ENCODE measurements around the gene RORC. TPM values are rescaled to one million over a fixed set of nuclear protein-coding genes. Genes with fewer than 3 reads are reported as not detected.
"Not testable (repeated sequence)": the region's sequence is repeated elsewhere in the genome, so short reads cannot be mapped to it uniquely, and the experiment has no call there.

The RORC gene
- total RNA-seq, 1 donor from 2014 or later: not detected

DNA sequence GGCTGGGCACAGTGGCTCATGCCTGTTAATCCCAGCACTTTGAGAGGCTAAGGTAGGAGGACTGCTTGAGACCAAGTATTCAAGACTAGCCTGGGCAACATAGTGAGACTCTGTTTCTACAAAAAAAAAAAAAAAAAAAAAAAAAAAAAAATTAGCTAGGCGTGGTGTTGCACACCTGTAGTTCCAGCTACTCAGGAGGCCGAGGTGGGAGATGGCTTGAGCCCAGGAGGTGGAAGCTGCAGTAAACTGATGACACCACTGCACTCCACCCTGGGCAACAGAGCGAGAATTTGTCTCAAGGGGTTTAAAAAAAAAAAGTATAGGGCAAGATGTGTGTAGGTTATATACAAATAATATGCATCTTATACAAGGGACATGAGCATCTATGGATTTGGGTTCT lies 43.9 kb downstream of the RORC start:
- H3K79me2 ChIP-seq (ENCODE audit: insufficient read depth, low read length): no peaks in the 10 kb centered on the region
- Mint-ChIP-seq H3K27ac (ENCODE audit: unreplicated experiment) (no peak overlapping the region), H3K9me3 (ENCODE audit: unreplicated experiment) (no peaks in the 10 kb centered on the region), H3K36me3 (ENCODE audit: low read depth, unreplicated experiment) (no peaks in the 10 kb centered on the region), H3K27me3 (ENCODE audit: low read depth, unreplicated experiment) (no peaks in the 10 kb centered on the region), H3K4me1 (ENCODE audit: low read depth, unreplicated experiment) (no peaks in the 10 kb centered on the region), H3K4me3 (ENCODE audit: unreplicated experiment) (no peak overlapping the region)
- H4K20me1 ChIP-seq (ENCODE audit: insufficient read depth, low read length): no peaks in the 10 kb centered on the region
- TF ChIP-seq, protein P1, sequence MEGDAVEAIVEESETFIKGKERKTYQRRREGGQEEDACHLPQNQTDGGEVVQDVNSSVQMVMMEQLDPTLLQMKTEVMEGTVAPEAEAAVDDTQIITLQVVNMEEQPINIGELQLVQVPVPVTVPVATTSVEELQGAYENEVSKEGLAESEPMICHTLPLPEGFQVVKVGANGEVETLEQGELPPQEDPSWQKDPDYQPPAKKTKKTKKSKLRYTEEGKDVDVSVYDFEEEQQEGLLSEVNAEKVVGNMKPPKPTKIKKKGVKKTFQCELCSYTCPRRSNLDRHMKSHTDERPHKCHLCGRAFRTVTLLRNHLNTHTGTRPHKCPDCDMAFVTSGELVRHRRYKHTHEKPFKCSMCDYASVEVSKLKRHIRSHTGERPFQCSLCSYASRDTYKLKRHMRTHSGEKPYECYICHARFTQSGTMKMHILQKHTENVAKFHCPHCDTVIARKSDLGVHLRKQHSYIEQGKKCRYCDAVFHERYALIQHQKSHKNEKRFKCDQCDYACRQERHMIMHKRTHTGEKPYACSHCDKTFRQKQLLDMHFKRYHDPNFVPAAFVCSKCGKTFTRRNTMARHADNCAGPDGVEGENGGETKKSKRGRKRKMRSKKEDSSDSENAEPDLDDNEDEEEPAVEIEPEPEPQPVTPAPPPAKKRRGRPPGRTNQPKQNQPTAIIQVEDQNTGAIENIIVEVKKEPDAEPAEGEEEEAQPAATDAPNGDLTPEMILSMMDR (IDR thresholded peaks at IDR 0.05; ENCODE audit: insufficient read depth, low read depth, low read length): no peak
- no peak for TF ChIP-seq EZH2 (IDR thresholded peaks at IDR 0.05; ENCODE audit: insufficient read depth, low read length)
- no peak overlapping the region for H3K4me2 ChIP-seq (ENCODE audit: low read length)
- H3K36me3 ChIP-seq (ENCODE audit: insufficient read depth, low read length): no peaks in the 10 kb centered on the region
- no peak for FAIRE-seq
- H3K27ac ChIP-seq (ENCODE audit: low read depth, low read length): no peak overlapping the region
- peaks cover 6% of the 10 kb centered on the region for H3K4me1 ChIP-seq (ENCODE audit: insufficient read depth, low read length)
- no peak overlapping the region for H2AFZ ChIP-seq (ENCODE audit: low read depth, low read length)
- H3K4me3 ChIP-seq (ENCODE audit: insufficient read depth, low read depth, low read length): no peak overlapping the region
- H3K9ac ChIP-seq (ENCODE audit: low read length): no peak overlapping the region
- peaks cover 12% of the 10 kb centered on the region for H3K27me3 ChIP-seq (ENCODE audit: insufficient read depth, low read length)
- no peak for DNase-seq (ENCODE audit: low read depth)
- H3K9me3 ChIP-seq (ENCODE audit: insufficient read depth, low read depth, low read length): no peaks in the 10 kb centered on the region

DNA sequence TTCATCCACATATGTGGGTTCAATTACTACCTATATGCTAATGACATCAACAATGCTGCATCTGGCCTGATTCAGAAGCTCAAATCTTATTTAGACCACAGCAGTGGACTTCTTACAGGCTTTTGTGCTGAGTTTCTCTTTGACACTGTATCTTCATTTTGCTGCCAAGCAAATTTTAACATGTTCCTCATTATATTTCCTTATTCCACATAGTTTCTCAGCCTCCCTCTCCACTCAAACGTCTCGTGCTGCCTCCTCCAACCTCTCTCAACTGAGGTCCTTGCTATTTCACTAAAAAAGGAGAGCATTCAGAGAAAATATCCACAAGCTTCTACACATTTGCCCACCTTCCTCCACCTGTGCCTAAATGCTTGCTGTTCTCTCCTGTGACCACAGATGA lies 47.8 kb downstream of the RORC start:
- DNase-seq (ENCODE audit: low read depth) (no peak), FAIRE-seq (no peak)
- Histone ChIP-seq H3K4me3 (ENCODE audit: insufficient read depth, low read depth, low read length) (no peak overlapping the region), H4K20me1 (ENCODE audit: insufficient read depth, low read length) (no peaks in the 10 kb centered on the region), H3K9me3 (ENCODE audit: insufficient read depth, low read depth, low read length) (no peaks in the 10 kb centered on the region), H2AFZ (ENCODE audit: low read depth, low read length) (no peak overlapping the region), H3K79me2 (ENCODE audit: insufficient read depth, low read length) (no peaks in the 10 kb centered on the region), H3K9ac (ENCODE audit: low read length) (no peak overlapping the region), H3K4me1 (ENCODE audit: insufficient read depth, low read length) (no peaks in the 10 kb centered on the region), H3K27ac (ENCODE audit: low read depth, low read length) (no peak overlapping the region), H3K4me2 (ENCODE audit: low read length) (no peak overlapping the region), H3K27me3 (ENCODE audit: insufficient read depth, low read length) (peaks cover 12% of the 10 kb centered on the region), H3K36me3 (ENCODE audit: insufficient read depth, low read length) (no peaks in the 10 kb centered on the region)
- Mint-ChIP-seq H3K4me1 (ENCODE audit: low read depth, unreplicated experiment) (no peaks in the 10 kb centered on the region), H3K27me3 (ENCODE audit: low read depth, unreplicated experiment) (no peaks in the 10 kb centered on the region), H3K27ac (ENCODE audit: unreplicated experiment) (no peak overlapping the region), H3K4me3 (ENCODE audit: unreplicated experiment) (no peak overlapping the region), H3K9me3 (ENCODE audit: unreplicated experiment) (no peaks in the 10 kb centered on the region), H3K36me3 (ENCODE audit: low read depth, unreplicated experiment) (peaks cover 5% of the 10 kb centered on the region)
- TF ChIP-seq, protein P1 (IDR thresholded peaks at IDR 0.05; ENCODE audit: insufficient read depth, low read depth, low read length): no peak
- TF ChIP-seq EZH2 (IDR thresholded peaks at IDR 0.05; ENCODE audit: insufficient read depth, low read length): no peak

- H4K20me1 ChIP-seq (ENCODE audit: insufficient read depth, low read length): no peaks in the 10 kb centered on the region
- H2AFZ ChIP-seq (ENCODE audit: low read depth, low read length): no peak overlapping the region
- no peak overlapping the region for H3K4me3 ChIP-seq (ENCODE audit: insufficient read depth, low read depth, low read length)
- Mint-ChIP-seq H3K27me3 (ENCODE audit: low read depth, unreplicated experiment) (no peaks in the 10 kb centered on the region), H3K36me3 (ENCODE audit: low read depth, unreplicated experiment) (peaks cover 5% of the 10 kb centered on the region), H3K4me3 (ENCODE audit: unreplicated experiment) (no peak overlapping the region), H3K27ac (ENCODE audit: unreplicated experiment) (no peak overlapping the region), H3K4me1 (ENCODE audit: low read depth, unreplicated experiment) (no peaks in the 10 kb centered on the region), H3K9me3 (ENCODE audit: unreplicated experiment) (no peaks in the 10 kb centered on the region)
- no peak overlapping the region for H3K27ac ChIP-seq (ENCODE audit: low read depth, low read length)
- no peak overlapping the region for H3K4me2 ChIP-seq (ENCODE audit: low read length)
- no peak overlapping the region for H3K9ac ChIP-seq (ENCODE audit: low read length)
- no peak for DNase-seq (ENCODE audit: low read depth)
- no peaks in the 10 kb centered on the region for H3K36me3 ChIP-seq (ENCODE audit: insufficient read depth, low read length)
- no peaks in the 10 kb centered on the region for H3K9me3 ChIP-seq (ENCODE audit: insufficient read depth, low read depth, low read length)
- TF ChIP-seq, protein P1 (IDR thresholded peaks at IDR 0.05; ENCODE audit: insufficient read depth, low read depth, low read length): no peak
- no peak for TF ChIP-seq EZH2 (IDR thresholded peaks at IDR 0.05; ENCODE audit: insufficient read depth, low read length)
- H3K27me3 ChIP-seq (ENCODE audit: insufficient read depth, low read length): peaks cover 12% of the 10 kb centered on the region
- no peaks in the 10 kb centered on the region for H3K79me2 ChIP-seq (ENCODE audit: insufficient read depth, low read length)
- no peaks in the 10 kb centered on the region for H3K4me1 ChIP-seq (ENCODE audit: insufficient read depth, low read length)
- FAIRE-seq: no peak
Measured at GRCh38 chr1:151782741-151783140, 48.9 kb downstream of the RORC start.

GRCh38 chr1:151782026-151782425 lies 49.6 kb downstream of the RORC start:
- not testable (repeated sequence) for DNase-seq (ENCODE audit: low read depth); H3K36me3 ChIP-seq (ENCODE audit: insufficient read depth, low read length); H3K4me2 ChIP-seq (ENCODE audit: low read length); H3K9me3 ChIP-seq (ENCODE audit: insufficient read depth, low read depth, low read length); FAIRE-seq; H3K9me3 Mint-ChIP-seq (ENCODE audit: unreplicated experiment); H4K20me1 ChIP-seq (ENCODE audit: insufficient read depth, low read length); H3K27ac Mint-ChIP-seq (ENCODE audit: unreplicated experiment); H2AFZ ChIP-seq (ENCODE audit: low read depth, low read length); H3K27me3 Mint-ChIP-seq (ENCODE audit: low read depth, unreplicated experiment); H3K36me3 Mint-ChIP-seq (ENCODE audit: low read depth, unreplicated experiment); H3K9ac ChIP-seq (ENCODE audit: low read length); H3K4me3 ChIP-seq (ENCODE audit: insufficient read depth, low read depth, low read length); H3K27ac ChIP-seq (ENCODE audit: low read depth, low read length); H3K4me3 Mint-ChIP-seq (ENCODE audit: unreplicated experiment); H3K4me1 Mint-ChIP-seq (ENCODE audit: low read depth, unreplicated experiment); H3K79me2 ChIP-seq (ENCODE audit: insufficient read depth, low read length); H3K4me1 ChIP-seq (ENCODE audit: insufficient read depth, low read length)
- peaks cover 12% of the 10 kb centered on the region for H3K27me3 ChIP-seq (ENCODE audit: insufficient read depth, low read length)
